Inferior parietal cortex (tissue), 1 donor: ENCODE data around the gene NDUFA8.
A peak's percentile ranks its signal among the peaks of the same experiment; 100 is the strongest.

Experiments
- DNase-seq: peaks from one replicate; pipeline ENCODE4 v3.0.0-alpha.2; 2016; ENCODE audit errors: extremely low spot score

NDUFA8 gene

GRCh38 chr9:122099271-122099869 lies 60.2 kb downstream of the NDUFA8 start:
- peak; percentile 95 for DNase-seq

- no peak for DNase-seq
Measured at GRCh38 chr9:122097679-122098315, 61.8 kb downstream of the NDUFA8 start.

- no peak for DNase-seq
Measured at GRCh38 chr9:122096620-122097415, 62.8 kb downstream of the NDUFA8 start.

- peak; percentile 76 for DNase-seq
Measured at GRCh38 chr9:122095010-122095767, 64.4 kb downstream of the NDUFA8 start.
